GM20431 (cell line): ENCODE measurements around the gene RPRD1A.
"Not testable (repeated sequence)": the region's sequence is repeated elsewhere in the genome, so short reads cannot be mapped to it uniquely, and the experiment has no call there.

Experiments
- in situ Hi-C: fragments of 300-500 bp; cut with MseI, MboI; formaldehyde crosslinking; loops from one replicate; pipeline ENCODE4 v1.15.0; 2020; ENCODE audit warnings: low sequenced_read_pairs; ENCODE audit not compliant: unreplicated experiment

The RPRD1A gene, protein sequence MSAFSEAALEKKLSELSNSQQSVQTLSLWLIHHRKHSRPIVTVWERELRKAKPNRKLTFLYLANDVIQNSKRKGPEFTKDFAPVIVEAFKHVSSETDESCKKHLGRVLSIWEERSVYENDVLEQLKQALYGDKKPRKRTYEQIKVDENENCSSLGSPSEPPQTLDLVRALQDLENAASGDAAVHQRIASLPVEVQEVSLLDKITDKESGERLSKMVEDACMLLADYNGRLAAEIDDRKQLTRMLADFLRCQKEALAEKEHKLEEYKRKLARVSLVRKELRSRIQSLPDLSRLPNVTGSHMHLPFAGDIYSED

GRCh38 chr18:36067055-36067957 is at the start of gene RPRD1A:
Gene RPRD1A, minus strand, starts transcription at chr18:36067559. Its CDS starts 155 bp downstream, at chr18:36067404.
- in situ Hi-C loops, result no loop called here

- in situ Hi-C loops, result not testable (repeated sequence)
Observed at GRCh38 chr18:36116771-36117170, 49.4 kb upstream of the RPRD1A start.

DNA sequence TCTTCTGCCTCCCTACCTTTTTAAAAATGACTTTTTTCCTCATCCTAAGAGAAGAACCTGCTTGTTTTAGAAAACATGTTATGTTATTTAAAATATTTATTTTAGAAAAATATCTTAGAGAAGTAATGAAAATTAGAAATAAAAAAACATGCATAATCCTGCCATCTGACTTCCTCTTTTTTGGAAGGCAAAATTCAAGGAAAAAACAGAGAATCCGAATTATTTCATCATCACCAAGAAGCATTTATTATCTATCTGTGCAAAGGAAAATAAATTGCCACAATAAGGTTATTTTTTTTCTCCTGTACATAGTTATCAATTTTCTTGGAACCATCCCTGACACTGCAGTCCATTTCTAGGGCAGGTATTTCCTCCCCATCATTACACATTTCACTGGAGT is 47.4 kb upstream of the RPRD1A start:
- in situ Hi-C loops, result no loop called here

- in situ Hi-C loops, result no loop called here
Observed at GRCh38 chr18:36114251-36114650, 46.9 kb upstream of the RPRD1A start.

DNA sequence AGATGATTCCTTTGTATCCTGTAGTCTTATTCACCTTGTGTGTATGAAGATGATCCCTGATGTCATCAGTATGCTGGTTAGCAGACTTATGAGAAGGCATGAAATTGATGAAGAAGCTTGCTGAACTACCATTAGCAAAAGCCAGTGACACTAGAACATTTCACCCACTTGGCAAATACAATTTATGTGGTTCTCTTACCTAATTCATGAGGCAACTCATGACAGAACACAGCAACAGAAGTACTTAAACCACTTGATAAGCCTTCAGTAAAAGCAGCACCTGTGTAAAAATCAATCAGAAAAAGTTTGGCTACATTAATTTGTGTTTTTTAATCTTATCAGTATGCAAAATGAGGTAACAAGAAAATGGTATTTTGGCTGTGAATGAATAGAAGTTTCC is 44.9 kb upstream of the RPRD1A start:
- in situ Hi-C loops, result no loop called here

DNA sequence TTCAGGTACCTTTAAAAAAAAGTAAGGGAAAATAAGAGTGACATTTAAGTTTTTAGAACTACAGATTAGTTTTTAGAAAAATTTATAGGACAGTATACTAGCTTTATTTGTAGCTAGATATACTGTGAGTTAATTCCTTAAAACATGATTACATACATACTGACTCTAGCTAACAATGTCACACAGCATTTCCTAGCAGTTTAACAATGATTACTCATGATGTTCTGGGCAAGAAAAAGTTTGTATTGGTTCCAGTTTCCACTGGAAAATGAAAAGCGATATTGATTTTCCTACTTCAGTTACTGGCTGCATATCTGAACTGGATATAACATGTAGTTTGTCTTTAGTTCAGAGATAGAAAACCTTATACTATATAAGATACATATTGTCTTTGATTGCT is 42.4 kb upstream of the RPRD1A start:
- in situ Hi-C loops, result no loop called here

- in situ Hi-C loops, result no loop called here
Observed at GRCh38 chr18:36108601-36109000, 41.2 kb upstream of the RPRD1A start.

DNA sequence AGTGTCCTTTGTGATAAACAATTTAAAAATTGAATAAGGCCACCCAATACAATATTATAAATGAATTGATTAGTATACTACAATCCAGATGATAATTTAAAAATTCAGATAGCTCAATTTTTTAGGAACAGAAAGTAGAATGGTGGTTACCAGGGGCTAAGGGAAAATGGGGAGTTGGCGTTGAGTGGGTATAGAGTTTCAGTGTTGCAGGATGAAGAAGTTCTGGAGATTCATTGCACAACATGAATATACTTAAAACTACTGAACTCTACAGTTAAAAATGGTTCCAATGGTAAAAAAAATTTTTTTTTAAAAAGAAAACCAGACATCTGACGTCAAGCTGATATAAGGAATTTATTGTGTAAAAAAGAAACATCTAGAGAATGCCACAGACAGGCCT is 40.8 kb upstream of the RPRD1A start:
- in situ Hi-C loops, result no loop called here

GRCh38 chr18:36107477-36107876 is 40.1 kb upstream of the RPRD1A start:
- in situ Hi-C loops, result no loop called here

DNA sequence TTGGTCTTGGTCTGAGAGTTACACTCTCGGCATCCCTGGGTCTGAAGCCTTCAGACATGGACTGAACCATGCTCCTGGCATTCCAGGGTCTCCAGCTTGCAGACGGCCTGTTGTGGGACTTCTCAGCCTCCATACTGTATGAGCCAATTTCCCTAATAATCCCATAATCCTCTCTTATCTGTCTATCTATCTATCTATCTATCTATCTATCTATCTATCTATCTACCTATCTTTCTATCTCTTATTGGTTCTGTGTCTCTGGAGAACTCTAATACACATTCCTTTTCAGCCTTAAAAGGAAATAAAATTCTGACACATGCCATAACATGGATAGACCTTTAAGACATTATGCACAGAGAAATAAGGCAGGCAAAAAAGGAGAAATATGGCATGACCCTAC is 37.4 kb upstream of the RPRD1A start:
- in situ Hi-C loops, result no loop called here

DNA sequence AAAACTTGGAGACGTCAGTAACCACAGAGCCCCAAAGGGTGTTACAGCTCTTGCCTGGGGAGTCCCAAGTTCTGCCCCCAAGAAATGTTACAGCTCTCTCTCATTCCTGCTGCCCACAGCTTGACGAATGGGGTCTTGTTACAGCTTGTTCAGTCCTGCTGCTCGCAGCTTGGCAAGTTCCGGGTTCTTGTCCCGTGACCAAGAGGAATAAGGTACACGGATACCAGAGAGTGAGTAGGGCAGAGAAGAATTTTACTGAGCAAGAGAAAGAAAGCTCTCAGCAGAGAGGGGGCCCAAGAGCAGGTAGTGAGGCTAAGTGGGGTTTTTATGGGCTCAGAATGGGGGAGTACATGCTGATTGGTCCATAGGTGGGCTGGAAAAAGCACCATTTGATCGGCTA is 34.6 kb upstream of the RPRD1A start:
- in situ Hi-C loops, result no loop called here

- in situ Hi-C loops, result loop anchor here (25.0 kb wide), 2 partner anchors 188 to 463 kb away; partner anchors contain the start of gene FHOD3
Observed at GRCh38 chr18:36099311-36099710, 32.0 kb upstream of the RPRD1A start.

- in situ Hi-C loops, result loop anchor here (25.0 kb wide), 2 partner anchors 190 to 465 kb away; partner anchors contain the start of gene FHOD3
Observed at GRCh38 chr18:36096955-36097354, 29.6 kb upstream of the RPRD1A start.

DNA sequence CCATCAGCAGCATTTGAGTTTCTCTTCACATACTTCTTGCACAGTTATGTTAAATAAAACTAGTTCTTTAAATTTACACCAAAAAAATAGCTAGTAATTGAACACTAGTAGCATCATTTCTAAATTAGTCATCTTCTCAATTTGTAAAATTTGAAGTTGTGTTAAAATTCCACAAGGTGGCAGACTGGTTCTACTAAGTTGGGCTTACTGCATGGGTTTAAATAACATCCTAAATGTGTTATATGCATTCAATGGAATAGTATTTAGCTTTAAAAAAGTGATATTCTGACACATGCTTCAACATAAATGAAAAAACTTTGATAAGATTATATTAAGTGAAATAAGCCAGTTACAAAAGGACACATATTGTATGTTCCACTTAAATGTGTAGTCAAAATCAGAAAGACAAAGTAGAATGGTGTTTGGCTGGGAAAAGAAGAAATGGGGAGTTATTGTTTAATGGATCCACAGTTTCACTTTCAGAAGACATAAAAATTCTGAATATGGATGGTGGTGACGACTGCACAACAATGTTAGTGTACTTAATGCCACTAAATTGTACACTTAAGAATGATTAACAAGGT is 28.7 kb upstream of the RPRD1A start:
- in situ Hi-C loops, result loop anchor here (25.0 kb wide), 2 partner anchors 191 to 466 kb away; partner anchors contain the start of gene FHOD3

DNA sequence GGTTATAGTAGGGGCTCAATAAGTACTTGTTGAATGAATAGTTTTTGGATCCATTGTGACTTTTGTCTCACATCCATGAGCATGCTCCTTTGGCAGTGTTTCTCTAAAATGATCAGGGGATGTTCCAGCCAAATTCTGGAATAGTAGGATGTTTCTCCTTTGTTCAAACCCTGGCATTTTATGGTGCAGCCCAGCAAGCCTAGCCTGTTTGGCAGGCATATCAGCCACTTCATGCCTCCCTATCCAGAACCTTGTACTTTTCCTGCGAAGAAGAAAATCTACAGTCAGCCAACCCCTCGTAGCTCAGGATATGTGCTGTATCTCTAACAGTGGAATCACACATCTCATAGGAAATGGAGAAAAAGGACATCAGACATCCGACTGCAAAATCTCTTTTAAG is 27.1 kb upstream of the RPRD1A start:
- in situ Hi-C loops, result loop anchor here (25.0 kb wide), 2 partner anchors 193 to 468 kb away; partner anchors contain the start of gene FHOD3

DNA sequence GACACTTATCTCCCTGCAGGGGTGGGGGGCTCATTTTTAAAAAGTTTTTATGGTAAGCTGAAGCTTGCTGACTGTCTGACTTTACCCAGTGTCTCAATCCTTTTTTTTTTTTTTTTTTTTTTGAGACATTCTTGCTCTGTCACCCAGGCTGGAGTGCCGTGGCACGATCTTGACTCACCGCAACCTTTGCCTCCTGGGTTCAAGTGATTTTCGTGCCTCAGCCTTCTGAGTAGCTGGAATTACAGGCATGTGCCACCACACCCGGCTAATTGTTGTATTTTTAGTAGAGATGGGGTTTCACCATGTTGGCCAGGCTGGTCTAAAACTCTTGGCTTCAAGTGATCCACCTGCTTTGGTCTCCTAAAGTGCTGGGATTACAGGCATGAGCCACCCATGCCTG is 24.8 kb upstream of the RPRD1A start:
- in situ Hi-C loops, result loop anchor here (25.0 kb wide), 2 partner anchors 195 to 470 kb away; partner anchors contain the start of gene FHOD3

DNA sequence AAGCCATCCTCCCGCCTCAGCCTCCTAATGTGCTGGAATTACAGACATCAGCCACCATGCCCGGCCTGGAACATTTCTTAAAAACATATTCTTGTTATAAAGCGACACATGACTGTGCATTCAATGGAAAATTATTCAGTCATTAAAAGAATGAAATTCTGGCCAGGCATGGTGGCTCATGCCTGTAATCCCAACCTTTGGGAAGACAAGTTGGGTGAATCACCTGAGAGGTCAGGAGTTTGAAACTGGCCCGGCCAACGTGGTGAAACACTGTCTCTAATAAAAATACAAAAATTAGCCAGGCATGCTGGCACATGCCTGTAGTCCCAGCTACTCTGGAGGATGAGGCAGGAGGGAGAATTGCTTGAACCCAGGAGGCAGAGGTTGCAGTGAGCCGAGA is 21.6 kb upstream of the RPRD1A start:
- in situ Hi-C loops, result loop anchor here (25.0 kb wide), 2 partner anchors 198 to 473 kb away; partner anchors contain the start of gene FHOD3

- in situ Hi-C loops, result loop anchor here (25.0 kb wide), 2 partner anchors 199 to 474 kb away; partner anchors contain the start of gene FHOD3
Observed at GRCh38 chr18:36088256-36088655, 20.9 kb upstream of the RPRD1A start.

GRCh38 chr18:36086186-36086585 is 18.8 kb upstream of the RPRD1A start:
- in situ Hi-C loops, result loop anchor here (25.0 kb wide), 2 partner anchors 201 to 476 kb away; partner anchors contain the start of gene FHOD3

GRCh38 chr18:36085195-36085594 is 17.8 kb upstream of the RPRD1A start:
- in situ Hi-C loops, result loop anchor here (25.0 kb wide), 2 partner anchors 202 to 477 kb away; partner anchors contain the start of gene FHOD3
